K562 (cell line): Measurements from ENCODE around the gene TBC1D3B.

Experiments
- CREM ChIP-seq: IDR thresholded peaks from 2 replicates; pipeline ENCODE4 v1.6.1; 2014; ENCODE audit warnings: antibody characterized with exemption, low read depth
- JUND ChIP-seq, 2 experiments: IDR thresholded peaks; 2 replicates in 1 of 2; 3 replicates in 1 of 2; pipeline ENCODE4 v1.6.1; 2011; ENCODE audit warnings: borderline replicate concordance in 2 of 2, low read depth in 2 of 2, low read length in 2 of 2, improper control_type of control experiment in 1 of 2, missing biosample characterization in 1 of 2, missing genetic modification characterization in 1 of 2, missing genetic modification reagents in 1 of 2
- RFX5 ChIP-seq: IDR thresholded peaks from 2 replicates; pipeline ENCODE4 v1.6.1; 2011; ENCODE audit warnings: low read depth, mild to moderate bottlenecking, improper control_type of control experiment, low read length
- ZNF277 ChIP-seq: fragments of 250-450 bp; sonication (Bioruptor Pico); IDR thresholded peaks from 2 replicates; pipeline ENCODE4 v1.8.0; 2022; ENCODE audit warnings: inconsistent platforms, mild to moderate bottlenecking, moderate library complexity, borderline replicate concordance

- TF ChIP-seq ZNF277 (CRISPR knock-in tag) = no peak
- TF ChIP-seq CREM = no peak
- TF ChIP-seq JUND (IDR thresholded peaks at IDR 0.05; ENCODE audit: borderline replicate concordance, low read depth, low read length) = no peak
- TF ChIP-seq JUND (tag; IDR thresholded peaks at IDR 0.05; ENCODE audit: borderline replicate concordance, low read depth, low read length) = no peak
- TF ChIP-seq RFX5 = no peak
Measured at GRCh38 chr17:36144014-36144413, 32.4 kb downstream of the TBC1D3B start.
